SK-N-SH (cell line): ENCODE measurements around the gene CHST2. TPM values are rescaled to one million over a fixed set of nuclear protein-coding genes. Genes with fewer than 3 reads are reported as not detected.
A peak's percentile ranks its signal among the peaks of the same experiment; 100 is the strongest.

ENCODE experiments used
- CTCF ChIA-PET: fragments of 300-600, 350-600 bp; formaldehyde crosslinking; extraction: SDS; loops from one replicate; lab custom pipeline; 2021; lab: Yijun Ruan, JAX
- POLR2A ChIA-PET: fragments of 350-600 bp; sonication (Branson Sonifier 250); formaldehyde crosslinking; extraction: SDS; loops from one replicate; lab custom pipeline; 2020; ENCODE audit warnings: antibody characterized with exemption, inconsistent platforms; lab: Yijun Ruan, JAX
- DNase-seq: peaks from one replicate; pipeline ENCODE4 v3.0.0; 2012
- H2AFZ ChIP-seq: fragments of 200-600 bp; sonication (generic); 2 replicates; pipeline ENCODE4 v1.8.1; 2016; ENCODE audit warnings: antibody characterized with exemption, mild to moderate bottlenecking, low read depth
- H3F3A ChIP-seq: fragments of 200-600 bp; sonication (generic); replicated peaks from 2 replicates; pipeline ENCODE3; 2016; ENCODE audit warnings: antibody characterized with exemption, mild to moderate bottlenecking; ENCODE audit not compliant: insufficient read depth
- H3K27ac ChIP-seq, 2 experiments: fragments of 200-500 bp in 1 of 2; fragments of 200-600 bp in 1 of 2; sonication (Bioruptor generic) in 1 of 2; sonication (generic), shearing (Covaris generic) in 1 of 2; 2 replicates each; pipeline versions ENCODE4 v1.5.1 to v1.6.1; 2014 to 2016; ENCODE audit warnings: low read depth in 2 of 2, inconsistent platforms in 1 of 2, low read length in 1 of 2, mild to moderate bottlenecking in 1 of 2, mixed read lengths in 1 of 2
- H3K27me3 ChIP-seq: fragments of 200-600 bp; sonication (generic), shearing (Covaris generic); 2 replicates; pipeline ENCODE4 v1.6.1; 2016; ENCODE audit warnings: mixed run types; ENCODE audit not compliant: insufficient read depth
- H3K36me3 ChIP-seq, 2 experiments: fragments of 200-500 bp in 1 of 2; fragments of 200-600 bp in 1 of 2; sonication (Bioruptor generic) in 1 of 2; sonication (generic) in 1 of 2; replicated peaks in 1 of 2; 2 replicates each; pipeline versions ENCODE3 to v1.5.1; 2014 to 2016; ENCODE audit warnings: low read length in 1 of 2, mild to moderate bottlenecking in 1 of 2; ENCODE audit not compliant: insufficient read depth in 2 of 2, control insufficient read depth in 1 of 2
- H3K4me1 ChIP-seq, 2 experiments: fragments of 200-500 bp in 1 of 2; fragments of 200-600 bp in 1 of 2; sonication (Bioruptor generic) in 1 of 2; sonication (generic), shearing (Covaris generic) in 1 of 2; 2 replicates each; pipeline versions ENCODE4 v1.5.1 to v1.6.1; 2014 to 2016; ENCODE audit warnings: low read depth in 1 of 2, low read length in 1 of 2, mixed run types in 1 of 2; ENCODE audit not compliant: insufficient read depth in 2 of 2, control insufficient read depth in 1 of 2
- H3K4me2 ChIP-seq: fragments of 200-600 bp; sonication (generic), shearing (Covaris generic); 2 replicates; pipeline ENCODE4 v1.6.1; 2017; ENCODE audit warnings: mixed run types
- H3K4me3 ChIP-seq, 2 experiments: fragments of 200-500 bp in 1 of 2; fragments of 200-600 bp in 1 of 2; sonication (Bioruptor generic) in 1 of 2; sonication (generic), shearing (Covaris generic) in 1 of 2; 2 replicates each; pipeline versions ENCODE4 v1.5.1 to v1.8.1; 2014 to 2016; ENCODE audit warnings: low read depth in 2 of 2, inconsistent platforms in 1 of 2, low read length in 1 of 2, mild to moderate bottlenecking in 1 of 2, mixed read lengths in 1 of 2, moderate library complexity in 1 of 2
- H3K79me2 ChIP-seq: fragments of 200-600 bp; sonication (generic); 2 replicates; pipeline ENCODE4 v1.8.1; 2017; ENCODE audit warnings: mild to moderate bottlenecking; ENCODE audit not compliant: insufficient read depth
- H3K9ac ChIP-seq: fragments of 200-600 bp; sonication (generic); 2 replicates; pipeline ENCODE4 v1.6.1; 2017; ENCODE audit warnings: mixed run types
- H3K9me2 ChIP-seq: fragments of 200-600 bp; sonication (generic); 2 replicates; pipeline ENCODE4 v1.6.1; 2017; ENCODE audit warnings: mixed run types
- H3K9me3 ChIP-seq: fragments of 200-600 bp; sonication (generic); 2 replicates; pipeline ENCODE4 v1.6.1; 2017; ENCODE audit warnings: mixed run types, mild to moderate bottlenecking, moderate library complexity
- H4K20me1 ChIP-seq: fragments of 200-600 bp; sonication (generic); 2 replicates; pipeline ENCODE4 v1.6.1; 2017; ENCODE audit warnings: mild to moderate bottlenecking, mixed run types; ENCODE audit not compliant: insufficient read depth
- CHD2 ChIP-seq: fragments of 150-350 bp; IDR thresholded peaks from 2 replicates; pipeline ENCODE4 v1.6.1; 2018; ENCODE audit warnings: low read length; ENCODE audit not compliant: partially characterized antibody
- ELF1 ChIP-seq: IDR thresholded peaks from 2 replicates; pipeline ENCODE4 v1.4.0; 2012
- EP300 ChIP-seq, 2 experiments: IDR thresholded peaks; 2 replicates each; pipeline versions ENCODE4 v1.4.0 to v1.6.1; 2012; ENCODE audit warnings: borderline replicate concordance in 1 of 2, low read depth in 1 of 2, low read length in 1 of 2
- FOSL2 ChIP-seq: IDR thresholded peaks from 2 replicates; pipeline ENCODE4 v1.4.0; 2012; ENCODE audit warnings: low read depth, mild to moderate bottlenecking, moderate library complexity, borderline replicate concordance
- FOXJ3 ChIP-seq: sonication (generic); formaldehyde crosslinking; IDR thresholded peaks from 2 replicates; pipeline ENCODE4 v1.5.1; 2020; ENCODE audit warnings: mild to moderate bottlenecking, missing genetic modification reagents
- GATA2 ChIP-seq: sonication (generic); formaldehyde crosslinking; IDR thresholded peaks from 2 replicates; pipeline ENCODE4 v1.5.0; 2020; ENCODE audit warnings: mild to moderate bottlenecking, missing genetic modification reagents
- JUND ChIP-seq: IDR thresholded peaks from 2 replicates; pipeline ENCODE4 v1.4.0; 2012
- MAX ChIP-seq: IDR thresholded peaks from 2 replicates; pipeline ENCODE4 v1.4.0; 2012; ENCODE audit warnings: low read depth
- MEF2A ChIP-seq: IDR thresholded peaks from 2 replicates; pipeline ENCODE4 v1.4.0; 2012; ENCODE audit warnings: low read depth, borderline replicate concordance
- PBX3 ChIP-seq: IDR thresholded peaks from 2 replicates; pipeline ENCODE4; 2012
- RAD21 ChIP-seq: IDR thresholded peaks from 2 replicates; pipeline ENCODE4 v1.6.1; 2012; ENCODE audit warnings: mild to moderate bottlenecking, low read length
- RCOR1 ChIP-seq: fragments of 150-350 bp; IDR thresholded peaks from 2 replicates; pipeline ENCODE4 v1.6.1; 2017; ENCODE audit warnings: antibody characterized with exemption, low read length
- RFX5 ChIP-seq: IDR thresholded peaks from 2 replicates; pipeline ENCODE4 v1.6.1; 2012; ENCODE audit warnings: mild to moderate bottlenecking, improper control_type of control experiment, low read length
- SMC3 ChIP-seq: IDR thresholded peaks from 2 replicates; pipeline ENCODE4 v1.6.1; 2012; ENCODE audit warnings: low read depth, low read length, improper control_type of control experiment
- TCF12 ChIP-seq: IDR thresholded peaks from 2 replicates; pipeline ENCODE4 v1.4.0; 2012
- TEAD4 ChIP-seq: IDR thresholded peaks from 2 replicates; pipeline ENCODE4 v1.4.0; 2012; ENCODE audit warnings: mild to moderate bottlenecking, borderline replicate concordance; ENCODE audit not compliant: insufficient read depth
- USF1 ChIP-seq: IDR thresholded peaks from 2 replicates; pipeline ENCODE4 v1.4.0; 2012; ENCODE audit warnings: low read depth, borderline replicate concordance
- USF2 ChIP-seq: fragments of 150-350 bp; IDR thresholded peaks from 2 replicates; pipeline ENCODE4 v1.6.1; 2017; ENCODE audit warnings: antibody characterized with exemption, low read length, low read depth, borderline replicate concordance
- ZBTB33 ChIP-seq: IDR thresholded peaks from 2 replicates; pipeline ENCODE4 v1.4.0; 2012; ENCODE audit warnings: low read depth, borderline replicate concordance
- WGBS: methylation state at CpG from one replicate; pipeline ENCODE4 v1.1.6; 2017; ENCODE audit warnings: low lambda C conversion rate; 5-methylcytosine and 5-hydroxymethylcytosine counted together
- polyA plus RNA-seq, 3 experiments: library from polyadenylated mRNA; depleted of rRNA; stranded (reverse); fragments of >200 nt; gene quantifications; 2 replicates each; pipeline ENCODE4 v1.2.3, GENCODE V29; 2012

The CHST2 gene
- polyA plus RNA-seq, 1 of the 3 experiments (the other 2 are of a cell fraction), result 1.6 TPM

GRCh38 chr3:143163562-143164100, 44.1 kb downstream of the CHST2 start:
- CTCF ChIA-PET, result no interaction called here

More at GRCh38 chr3:143163562-143164100, 44.1 kb downstream of the CHST2 start:
- DNase-seq, result peak; percentile 26
- Histone ChIP-seq H4K20me1 (no peaks in the 10 kb centered on the region), H3F3A (peaks cover 8% of the 10 kb centered on the region), H3K4me1 (peaks cover 0 to 6% of the 10 kb centered on the region in 2 experiments; a peak in 1 of 4 replicates), H3K9ac (no peak overlapping the region), H3K9me2 (no peaks in the 10 kb centered on the region), H3K9me3 (no peaks in the 10 kb centered on the region), H3K27me3 (no peaks in the 10 kb centered on the region), H2AFZ (peak overlapping the region; percentile 27; the same call in 1 of the 2 replicates), H3K79me2 (no peaks in the 10 kb centered on the region), H3K27ac (no peak overlapping the region), H3K4me3 (no peak overlapping the region), H3K4me2 (no peak overlapping the region), H3K36me3 (no peaks in the 10 kb centered on the region)
- TF ChIP-seq JUND (no peak), FOXJ3 (CRISPR knock-in tag) (no peak), USF1 (no peak), EP300 (IDR thresholded peaks at IDR 0.05; ENCODE audit: borderline replicate concordance in 1 of 2, low read depth in 1 of 2, low read length in 1 of 2) (no peak), RAD21 (no peak), RFX5 (no peak), MAX (no peak), TCF12 (no peak), ELF1 (no peak), USF2 (no peak), MEF2A (no peak), FOSL2 (no peak), RCOR1 (no peak), ZBTB33 (no peak), TEAD4 (no peak), CHD2 (no peak), GATA2 (CRISPR knock-in tag) (no peak), SMC3 (no peak), PBX3 (no peak)
- POLR2A ChIA-PET, result no interaction called here
- WGBS, result 64% methylated on average over 3 of the region's 3 CpGs
